ENCODE data around the gene IL17B. TPM values are rescaled to one million over a fixed set of nuclear protein-coding genes. Genes with fewer than 3 reads are reported as not detected.

Gene IL17B
- total and polyA plus RNA-seq, 9 of the 15 experiments (the other 6 are each of a cell fraction or from before 2014, with no cell fraction given) = 0.28 to 2.6 (median 0.53) TPM; not detected in 2

GRCh38 chr5:149345147-149345891, 33.8 kb downstream of the IL17B start, which contains the start of gene GRPEL2 (continued):
- TF ChIP-seq KDM4B (IDR thresholded peaks at IDR 0.05; ENCODE audit: borderline replicate concordance in 2 of 2, low read depth in 1 of 2) = peak in 1 of 2 experiments; percentile 97; a peak in 2 of 4 replicates
- TF ChIP-seq ELF4 (CRISPR knock-in tag; IDR thresholded peaks at IDR 0.05) = peak; percentile 63; the same call in 1 of the 2 replicates
- TF ChIP-seq ZNF280A (IDR thresholded peaks at IDR 0.05; ENCODE audit: low read depth, partially characterized antibody) = peak; percentile 42
- peak; percentile 41; the same call in 1 of the 2 replicates for TF ChIP-seq NFIC (IDR thresholded peaks at IDR 0.05)
- no peak for TF ChIP-seq CUX1 (CRISPR knock-in tag; IDR thresholded peaks at IDR 0.05)
- TF ChIP-seq THAP7 (CRISPR knock-in tag; IDR thresholded peaks at IDR 0.05) = peak; percentile 87; the same call in 1 of the 2 replicates
- no peak for TF ChIP-seq ZBTB34 (CRISPR knock-in tag; IDR thresholded peaks at IDR 0.05)
- TF ChIP-seq ZNF175 (CRISPR knock-in tag; IDR thresholded peaks at IDR 0.05; ENCODE audit: low read depth) = no peak
- TF ChIP-seq ZNF23 (CRISPR knock-in tag; IDR thresholded peaks at IDR 0.05) = no peak
- peak in 1 of 2 experiments; percentile 91; a peak in 2 of 4 replicates for TF ChIP-seq SRF (CRISPR knock-in tag; IDR thresholded peaks at IDR 0.05)
- no peak for TF ChIP-seq ZNF512 (tag; IDR thresholded peaks at IDR 0.05)
- peak; percentile 91 for TF ChIP-seq ELF2 (CRISPR knock-in tag; IDR thresholded peaks at IDR 0.05)
- no peak; the same call in none of the 2 replicates for TF ChIP-seq TEAD4 (IDR thresholded peaks at IDR 0.05; ENCODE audit: low read length)
- no peak for TF ChIP-seq TEAD4 (CRISPR knock-in tag; IDR thresholded peaks at IDR 0.05; ENCODE audit: borderline replicate concordance)

Data from K562 (cell line).